ENCODE data around the gene ANTXR2.

GRCh38 chr4:79920163-79920853 lies 152.7 kb downstream of the ANTXR2 start:
- TF ChIP-seq POLR2A (IDR thresholded peaks at IDR 0.05) (no peak), CTCF (IDR thresholded peaks at IDR 0.05) (no peak)

Measured in lower leg skin (tissue), 3 donors.